Mucosa of descending colon (tissue), 3 donors: ENCODE results near the gene AFDN. TPM values are rescaled to one million over a fixed set of nuclear protein-coding genes. Genes with fewer than 3 reads are reported as not detected.
"Not testable (repeated sequence)": the region's sequence is repeated elsewhere in the genome, so short reads cannot be mapped to it uniquely, and the experiment has no call there.

ENCODE experiments used
- ATAC-seq: fragments of 200-7000 bp; cut with Tn5 transposase; one replicate; pipeline ENCODE4 v1.9.1; 2020; ENCODE audit warnings: mild to moderate bottlenecking, moderate library complexity
- DNase-seq, 3 donors: peaks; one replicate each; pipeline ENCODE4 v3.0.0-alpha.2; 2020
- H3K36me3 ChIP-seq: fragments of 200-600 bp; one replicate; pipeline ENCODE4 v1.8.0; 2021; ENCODE audit warnings: low read depth, mild to moderate bottlenecking
- H3K4me1 ChIP-seq: fragments of 200-600 bp; one replicate; pipeline ENCODE4 v1.8.0; 2021; ENCODE audit warnings: low read depth, mild to moderate bottlenecking
- H3K4me3 ChIP-seq: fragments of 200-600 bp; one replicate; pipeline ENCODE4 v1.8.0; 2021; ENCODE audit warnings: mild to moderate bottlenecking
- H3K9me3 ChIP-seq: fragments of 200-600 bp; one replicate; pipeline ENCODE4 v1.8.0; 2021; ENCODE audit warnings: mild to moderate bottlenecking
- intact Hi-C, 2 donors: fragments of 100-400 bp; cut with DNase I in 1 of 2; cut with micrococcal nuclease in 1 of 2; formaldehyde crosslinking; loops; one replicate each; pipeline versions ENCODE4 v1.11.0 to v1.11.1; 2022; cut with DNase I, micrococcal nuclease
- total RNA-seq, 3 donors: library from RNA; stranded (reverse); fragmentation: NEBNext Ultra II Directional in 2 of 3; extraction: Animal tissue kit (Norgen Biotek cat#: 25700) in 2 of 3; gene quantifications; one replicate each; pipeline versions ENCODE4 v1.2.1 to v1.2.4, GENCODE V29; 2021 to 2023
- TF ChIP-seq, protein P1 (sequence below): fragments of 200-600 bp; IDR thresholded peaks from one replicate; pipeline ENCODE4 v1.8.0; 2022; ENCODE audit warnings: antibody characterized with exemption, mild to moderate bottlenecking
- donor health status: DM: no; HTN: no; CAD: no; lungs with moderate emphysema.
- donor health status: DM: no; HTN: no; CAD: no.
- donor health status: DM: no; HTN: yes; CAD: no.

AFDN gene
- total RNA-seq, 3 donors from 2014 or later = 168 to 231 (median 208) TPM

DNA sequence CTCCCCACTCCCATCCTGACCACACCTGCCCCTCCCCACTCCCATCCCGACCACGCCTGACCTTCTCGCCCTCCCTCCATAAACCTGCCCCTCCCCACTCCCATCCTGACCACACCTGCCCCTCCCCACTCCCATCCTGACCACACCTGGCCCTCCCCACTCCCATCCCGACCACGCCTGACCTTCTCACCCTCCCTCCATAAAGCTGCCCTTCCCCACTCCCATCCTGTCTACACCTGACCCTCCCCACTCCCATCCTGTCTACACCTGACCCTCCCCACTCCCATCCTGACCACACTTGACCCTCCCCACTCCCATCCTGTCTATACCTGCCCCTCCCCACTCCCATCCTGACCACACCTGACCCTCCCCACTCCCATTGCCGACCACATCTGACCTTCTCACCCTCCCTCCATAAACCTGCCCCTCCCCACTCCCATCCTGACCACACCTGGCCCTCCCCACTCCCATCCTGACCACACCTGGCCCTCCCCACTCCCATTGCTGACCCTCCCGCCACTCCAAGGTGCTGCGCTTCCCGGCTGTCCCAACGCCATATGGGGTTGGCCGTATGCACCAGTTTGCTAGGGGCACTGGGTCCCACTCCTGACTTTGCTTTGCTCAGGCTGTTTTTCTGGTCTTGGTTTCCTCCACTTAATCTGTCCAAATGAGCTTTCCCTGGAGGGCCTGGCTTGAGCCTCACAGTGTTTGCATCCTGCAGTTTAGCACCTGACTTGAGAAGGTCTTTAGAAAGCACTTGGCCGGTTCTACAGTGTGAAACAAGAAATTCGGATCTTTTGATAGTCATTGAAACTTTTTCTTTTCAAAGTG lies 173.7 kb downstream of the AFDN start:
- TF ChIP-seq, protein P1, sequence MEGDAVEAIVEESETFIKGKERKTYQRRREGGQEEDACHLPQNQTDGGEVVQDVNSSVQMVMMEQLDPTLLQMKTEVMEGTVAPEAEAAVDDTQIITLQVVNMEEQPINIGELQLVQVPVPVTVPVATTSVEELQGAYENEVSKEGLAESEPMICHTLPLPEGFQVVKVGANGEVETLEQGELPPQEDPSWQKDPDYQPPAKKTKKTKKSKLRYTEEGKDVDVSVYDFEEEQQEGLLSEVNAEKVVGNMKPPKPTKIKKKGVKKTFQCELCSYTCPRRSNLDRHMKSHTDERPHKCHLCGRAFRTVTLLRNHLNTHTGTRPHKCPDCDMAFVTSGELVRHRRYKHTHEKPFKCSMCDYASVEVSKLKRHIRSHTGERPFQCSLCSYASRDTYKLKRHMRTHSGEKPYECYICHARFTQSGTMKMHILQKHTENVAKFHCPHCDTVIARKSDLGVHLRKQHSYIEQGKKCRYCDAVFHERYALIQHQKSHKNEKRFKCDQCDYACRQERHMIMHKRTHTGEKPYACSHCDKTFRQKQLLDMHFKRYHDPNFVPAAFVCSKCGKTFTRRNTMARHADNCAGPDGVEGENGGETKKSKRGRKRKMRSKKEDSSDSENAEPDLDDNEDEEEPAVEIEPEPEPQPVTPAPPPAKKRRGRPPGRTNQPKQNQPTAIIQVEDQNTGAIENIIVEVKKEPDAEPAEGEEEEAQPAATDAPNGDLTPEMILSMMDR = no peak
- Histone ChIP-seq H3K4me1 (no peaks in the 10 kb centered on the region), H3K4me3 (no peak overlapping the region), H3K36me3 (no peaks in the 10 kb centered on the region), H3K9me3 (no peaks in the 10 kb centered on the region)
- ATAC-seq (no peak), DNase-seq (no peak)
- intact Hi-C loops = no loop called here

GRCh38 chr6:168001029-168001332 lies 174.3 kb downstream of the AFDN start:
- Histone ChIP-seq H3K36me3 (no peaks in the 10 kb centered on the region), H3K9me3 (no peaks in the 10 kb centered on the region), H3K4me1 (no peaks in the 10 kb centered on the region), H3K4me3 (no peak overlapping the region)
- DNase-seq = no peak
- TF ChIP-seq, protein P1 = no peak
- intact Hi-C loops = no loop called here
- ATAC-seq = no peak

DNA sequence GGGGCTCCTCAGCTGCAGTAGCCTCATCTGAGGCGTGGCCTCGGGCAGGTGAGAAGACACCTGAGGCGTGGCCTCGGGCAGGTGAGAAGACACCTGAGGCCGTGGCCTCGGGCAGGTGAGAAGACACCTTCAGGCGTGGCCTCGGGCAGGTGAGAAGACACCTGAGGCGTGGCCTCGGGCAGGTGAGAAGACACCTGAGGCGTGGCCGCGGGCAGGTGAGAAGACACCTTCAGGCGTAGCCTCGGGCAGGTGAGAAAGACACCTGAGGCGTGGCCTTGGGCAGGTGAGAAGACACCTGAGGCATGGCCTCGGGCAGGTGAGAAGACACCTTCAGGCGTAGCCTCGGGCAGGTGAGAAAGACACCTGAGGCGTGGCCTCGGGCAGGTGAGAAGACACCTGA lies 174.8 kb downstream of the AFDN start:
- ATAC-seq, H3K9me3 ChIP-seq, H3K4me1 ChIP-seq, H3K36me3 ChIP-seq, H3K4me3 ChIP-seq, DNase-seq, intact Hi-C loops: not testable (repeated sequence)

- ATAC-seq = no peak
- Histone ChIP-seq H3K4me3 (no peak overlapping the region), H3K4me1 (no peaks in the 10 kb centered on the region), H3K9me3 (no peaks in the 10 kb centered on the region), H3K36me3 (no peaks in the 10 kb centered on the region)
- TF ChIP-seq, protein P1 = no peak
- intact Hi-C loops = no loop called here
- no peak for DNase-seq
Observed at GRCh38 chr6:168002804-168003203, 176.1 kb downstream of the AFDN start.

DNA sequence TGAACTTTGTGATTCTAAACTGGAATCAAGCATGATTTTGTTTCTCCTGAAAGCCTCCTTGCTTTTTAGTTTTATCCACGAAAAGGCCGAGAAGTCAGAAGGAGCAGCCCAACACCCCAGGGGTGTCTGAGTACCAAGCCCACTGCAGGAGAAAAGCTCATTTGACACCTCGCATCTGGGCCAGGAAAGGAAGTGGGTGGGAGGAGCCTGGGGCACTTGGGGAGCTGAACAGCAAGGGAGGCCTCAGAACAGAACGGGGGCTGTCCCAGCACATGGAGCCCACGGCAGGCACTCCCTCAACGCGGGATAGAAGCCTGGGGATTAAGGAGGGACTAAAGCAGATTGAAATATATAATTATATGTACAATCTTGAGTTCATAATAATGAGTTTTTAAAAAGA lies 177.3 kb downstream of the AFDN start:
- TF ChIP-seq, protein P1 = no peak
- Histone ChIP-seq H3K4me1 (no peaks in the 10 kb centered on the region), H3K36me3 (no peaks in the 10 kb centered on the region), H3K9me3 (no peaks in the 10 kb centered on the region), H3K4me3 (no peak overlapping the region)
- DNase-seq (no peak), ATAC-seq (no peak)
- intact Hi-C loops = no loop called here

DNA sequence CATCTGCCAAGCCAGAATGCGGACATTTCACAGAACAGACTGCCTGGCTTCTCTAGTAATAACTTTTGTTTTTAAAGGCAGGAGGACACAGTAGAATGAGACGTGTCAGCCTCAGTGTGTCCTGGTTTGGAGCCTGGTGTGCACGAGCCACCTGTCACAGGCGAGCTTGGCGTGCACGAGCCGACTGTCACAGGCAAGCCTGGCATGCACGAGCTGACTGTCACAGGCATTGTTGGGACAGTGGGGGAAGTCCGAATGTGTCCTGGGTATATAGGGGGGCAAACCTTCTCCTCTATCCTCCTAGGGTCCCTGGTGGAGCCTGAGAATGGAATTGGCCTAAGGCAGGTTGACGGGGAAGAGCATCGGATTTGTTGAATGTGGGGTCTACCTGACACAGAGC lies 178.2 kb downstream of the AFDN start:
- DNase-seq = no peak
- no peaks in the 10 kb centered on the region for H3K9me3 ChIP-seq
- ATAC-seq = no peak
- no peak overlapping the region for H3K4me3 ChIP-seq
- H3K36me3 ChIP-seq = no peaks in the 10 kb centered on the region
- TF ChIP-seq, protein P1 = no peak
- no peaks in the 10 kb centered on the region for H3K4me1 ChIP-seq
- intact Hi-C loops = no loop called here
